ENCODE measurements around the gene CEACAM16.

The CEACAM16 gene

GRCh38 chr19:44747739-44748425, 48.9 kb downstream of the CEACAM16 start:
- no peak for DNase-seq

- DNase-seq, result peak; percentile 70
Measured at GRCh38 chr19:44748426-44749254, 49.7 kb downstream of the CEACAM16 start, which contains the start of gene BCL3. TSS of gene BCL3 (plus strand) at chr19:44748708. CDS start at chr19:44748791, 83 bp downstream.

GRCh38 chr19:44749292-44749691, 50.3 kb downstream of the CEACAM16 start:
- no peak for DNase-seq

GRCh38 chr19:44749994-44750393, 51.0 kb downstream of the CEACAM16 start:
- DNase-seq, result no peak

GRCh38 chr19:44752123-44752815, 53.3 kb downstream of the CEACAM16 start:
- DNase-seq, result no peak

- DNase-seq, result peak; percentile 90
Measured at GRCh38 chr19:44752816-44753625, 54.1 kb downstream of the CEACAM16 start.

- no peak for DNase-seq
Measured at GRCh38 chr19:44753626-44753931, 54.6 kb downstream of the CEACAM16 start.

GRCh38 chr19:44753932-44754749, 55.2 kb downstream of the CEACAM16 start:
- peak; percentile 52 for DNase-seq

GRCh38 chr19:44754750-44755080, 55.8 kb downstream of the CEACAM16 start:
- DNase-seq, result no peak

- DNase-seq, result no peak
Measured at GRCh38 chr19:44755219-44755618, 56.3 kb downstream of the CEACAM16 start.

- DNase-seq, result no peak
Measured at GRCh38 chr19:44756089-44756562, 57.2 kb downstream of the CEACAM16 start.

GRCh38 chr19:44757057-44757734, 58.2 kb downstream of the CEACAM16 start:
- no peak for DNase-seq

GRCh38 chr19:44757735-44758505, 59.0 kb downstream of the CEACAM16 start:
- DNase-seq, result no peak

GRCh38 chr19:44758596-44758995, 59.6 kb downstream of the CEACAM16 start:
- DNase-seq, result no peak

GRCh38 chr19:44759083-44759804, 60.3 kb downstream of the CEACAM16 start:
- DNase-seq, result no peak

Measured in activated effector memory CD4-positive, alpha-beta T cell treated with Interleukin-2 at 50 U/mL for 16 hours (primary cell).